Retina (tissue), 1 donor: ENCODE results near the gene NT5C2.
A peak's percentile ranks its signal among the peaks of the same experiment; 100 is the strongest.
"Not testable (repeated sequence)": the region's sequence is repeated elsewhere in the genome, so short reads cannot be mapped to it uniquely, and the experiment has no call there.

ENCODE experiments used
- DNase-seq: peaks from one replicate; pipeline ENCODE4 v3.0.0-alpha.2; 2016

NT5C2 gene

GRCh38 chr10:103199488-103199887 is 6.4 kb upstream of the NT5C2 start:
- no peak for DNase-seq

GRCh38 chr10:103198648-103199047 is 5.6 kb upstream of the NT5C2 start:
- DNase-seq, result no peak

GRCh38 chr10:103197903-103198302 is 4.8 kb upstream of the NT5C2 start:
- no peak for DNase-seq

GRCh38 chr10:103197174-103197573 is 4.1 kb upstream of the NT5C2 start:
- DNase-seq, result no peak

GRCh38 chr10:103196516-103196915 is 3.4 kb upstream of the NT5C2 start:
- no peak for DNase-seq

GRCh38 chr10:103193820-103194529 is 903 bp upstream of the NT5C2 start:
- DNase-seq, result no peak

- peak; percentile 93 for DNase-seq
Measured at GRCh38 chr10:103192451-103193106, 493 bp downstream of the NT5C2 start.

- no peak for DNase-seq
Measured at GRCh38 chr10:103192089-103192450, 1.0 kb downstream of the NT5C2 start.

GRCh38 chr10:103191198-103191597 is 1.9 kb downstream of the NT5C2 start:
- DNase-seq, result not testable (repeated sequence)

- no peak for DNase-seq
Measured at GRCh38 chr10:103188853-103189252, 4.2 kb downstream of the NT5C2 start.

- DNase-seq, result no peak
Measured at GRCh38 chr10:103186128-103186527, 6.9 kb downstream of the NT5C2 start.

- DNase-seq, result no peak
Measured at GRCh38 chr10:103184615-103185014, 8.5 kb downstream of the NT5C2 start.

- DNase-seq, result not testable (repeated sequence)
Measured at GRCh38 chr10:103183991-103184451, 9.1 kb downstream of the NT5C2 start.

GRCh38 chr10:103181244-103181643 is 11.8 kb downstream of the NT5C2 start:
- no peak for DNase-seq

- DNase-seq, result no peak
Measured at GRCh38 chr10:103180491-103180890, 12.6 kb downstream of the NT5C2 start.

GRCh38 chr10:103177123-103177522 is 15.9 kb downstream of the NT5C2 start:
- DNase-seq, result no peak

GRCh38 chr10:103175580-103176285 is 17.3 kb downstream of the NT5C2 start:
- DNase-seq, result no peak

GRCh38 chr10:103174324-103174723 is 18.7 kb downstream of the NT5C2 start:
- not testable (repeated sequence) for DNase-seq

GRCh38 chr10:103171278-103171677 is 21.8 kb downstream of the NT5C2 start:
- DNase-seq, result no peak

- no peak for DNase-seq
Measured at GRCh38 chr10:103168438-103168837, 24.6 kb downstream of the NT5C2 start.

GRCh38 chr10:103167554-103167953 is 25.5 kb downstream of the NT5C2 start:
- not testable (repeated sequence) for DNase-seq

GRCh38 chr10:103166523-103166922 is 26.5 kb downstream of the NT5C2 start:
- DNase-seq, result no peak

- not testable (repeated sequence) for DNase-seq
Measured at GRCh38 chr10:103163766-103164403, 29.2 kb downstream of the NT5C2 start.
